GM12878 (cell line): Measurements from ENCODE around the gene PPOX. TPM values are rescaled to one million over a fixed set of nuclear protein-coding genes. Genes with fewer than 3 reads are reported as not detected.

Source experiments
- ATAC-seq: fragments of 200-7000 bp; cut with Tn5 transposase; 3 replicates; pipeline ENCODE4 v1.9.1; 2020; ENCODE audit warnings: mild to moderate bottlenecking, moderate library complexity
- BruUV-seq: library from RNA; stranded (reverse); fragments of 400-500 nt; replicated peaks from 2 replicates; lab custom pipeline; 2021; lab: Mats Ljungman, UMichigan
- CTCF ChIA-PET: fragments of 300-600 bp; sonication (Branson Sonifier 250); formaldehyde crosslinking; extraction: SDS; loops from one replicate; lab custom pipeline; 2021; ENCODE audit warnings: inconsistent platforms; lab: Yijun Ruan, JAX
- POLR2A ChIA-PET: fragments of 350-600 bp; formaldehyde crosslinking; extraction: SDS; loops from one replicate; lab custom pipeline; 2021; ENCODE audit warnings: inconsistent platforms; lab: Charles Lee
- RAD21 ChIA-PET: fragments of 300-600 bp; sonication (Branson Sonifier 250); formaldehyde crosslinking; loops from one replicate; lab custom pipeline; 2023; ENCODE audit warnings: antibody characterized with exemption; ENCODE audit not compliant: unreplicated experiment; lab: Charles Lee
- SMC1A ChIA-PET: fragments of 300-600 bp; sonication (Branson Sonifier 250); formaldehyde crosslinking; loops from one replicate; lab custom pipeline; 2023; ENCODE audit not compliant: unreplicated experiment, uncharacterized antibody; lab: Charles Lee
- DNase-seq: peaks from one replicate; pipeline ENCODE4 v3.0.0-alpha.2; 2011; ENCODE audit warnings: low read depth, low spot score
- FAIRE-seq: peaks from 3 replicates; lab custom pipeline; 2011; peaks lifted over from hg19 to GRCh38; lab: Jason Lieb, UNC
- H2AFZ ChIP-seq: 2 replicates; pipeline ENCODE4 v1.6.0; 2011; ENCODE audit warnings: low read depth, low read length, control low read depth; ENCODE audit not compliant: control insufficient read depth
- H3K27ac ChIP-seq: 2 replicates; pipeline ENCODE4 v1.5.1; 2011; ENCODE audit warnings: control low read depth; ENCODE audit not compliant: control insufficient read depth, insufficient read depth
- H3K27me3 ChIP-seq, 2 experiments: replicated peaks in 1 of 2; 2 replicates each; pipeline versions ENCODE4 v1.6.0 to v1.6.1; 2011; ENCODE audit warnings: low read length in 1 of 2; ENCODE audit not compliant: control insufficient read depth in 2 of 2, insufficient read depth in 2 of 2
- H3K36me3 ChIP-seq, 2 experiments: 2 replicates each; pipeline ENCODE4 v1.5.1; 2011; ENCODE audit warnings: low read length in 1 of 2; ENCODE audit not compliant: control insufficient read depth in 2 of 2, insufficient read depth in 2 of 2
- H3K4me1 ChIP-seq: 2 replicates; pipeline ENCODE4 v1.6.1; 2011; ENCODE audit warnings: mild to moderate bottlenecking, low read length, moderate library complexity, mixed read lengths; ENCODE audit not compliant: control insufficient read depth, insufficient read depth
- H3K4me2 ChIP-seq: 2 replicates; pipeline ENCODE4 v1.6.0; 2011; ENCODE audit warnings: control low read depth; ENCODE audit not compliant: control insufficient read depth, insufficient read depth
- H3K4me3 ChIP-seq: fragments of 200-600 bp; sonication (generic); 2 replicates; pipeline ENCODE4 v1.5.1; 2016
- H3K79me2 ChIP-seq: 2 replicates; pipeline ENCODE4 v1.6.0; 2011; ENCODE audit warnings: low read length; ENCODE audit not compliant: control insufficient read depth, insufficient read depth
- H3K9ac ChIP-seq: 2 replicates; pipeline ENCODE4 v1.8.0; 2011; ENCODE audit warnings: low read length, control low read depth, mixed read lengths; ENCODE audit not compliant: control insufficient read depth, insufficient read depth
- H3K9me3 ChIP-seq: replicated peaks from 3 replicates; pipeline ENCODE4 v1.5.1; 2011; ENCODE audit warnings: mild to moderate bottlenecking, low read length; ENCODE audit not compliant: control insufficient read depth, insufficient read depth
- H4K20me1 ChIP-seq: 2 replicates; pipeline ENCODE4 v1.6.0; 2011; ENCODE audit not compliant: control insufficient read depth, insufficient read depth
- ATF7 ChIP-seq: fragments of 450-650 bp; IDR thresholded peaks from 2 replicates; pipeline ENCODE4 v1.6.1; 2016; ENCODE audit warnings: low read depth, mild to moderate bottlenecking
- BACH1 ChIP-seq: fragments of 450-650 bp; IDR thresholded peaks from 2 replicates; pipeline ENCODE4 v1.6.1; 2017; ENCODE audit warnings: mild to moderate bottlenecking, borderline replicate concordance
- BRCA1 ChIP-seq: IDR thresholded peaks from 2 replicates; pipeline ENCODE4 v1.6.1; 2011; ENCODE audit warnings: low read depth, low read length, improper control_type of control experiment
- CBX5 ChIP-seq: sonication (generic); IDR thresholded peaks from 2 replicates; pipeline ENCODE4 v1.6.1; 2016; ENCODE audit warnings: low read depth, moderate library complexity, mild to moderate bottlenecking, inconsistent platforms
- CHD4 ChIP-seq: fragments of 200-600 bp; sonication (generic); IDR thresholded peaks from 2 replicates; pipeline ENCODE4 v1.6.1; 2016; ENCODE audit warnings: mild to moderate bottlenecking
- EP300 ChIP-seq, 2 experiments: fragments of 150-350 bp in 1 of 2; IDR thresholded peaks; 2 replicates each; pipeline ENCODE4 v1.6.1; 2011 to 2012; ENCODE audit warnings: low read depth in 2 of 2, low read length in 2 of 2, borderline replicate concordance in 1 of 2, improper control_type of control experiment in 1 of 2, inconsistent platforms in 1 of 2; ENCODE audit not compliant: control insufficient read depth in 1 of 2
- FOXM1 ChIP-seq: IDR thresholded peaks from 2 replicates; pipeline ENCODE4 v1.6.1; 2012; ENCODE audit warnings: low read depth, mild to moderate bottlenecking, inconsistent platforms, low read length, moderate library complexity
- RBBP5 ChIP-seq: fragments of 200-600 bp; sonication (generic); conservative IDR thresholded peaks from 2 replicates; pipeline ENCODE4 v1.6.1; 2016
- RCOR1 ChIP-seq: conservative IDR thresholded peaks from 2 replicates; pipeline ENCODE4 v1.6.1; 2012; ENCODE audit warnings: low read depth, low read length, improper control_type of control experiment
- SMAD5 ChIP-seq: IDR thresholded peaks from 2 replicates; pipeline ENCODE4 v1.6.1; 2016; ENCODE audit warnings: antibody characterized with exemption, low read depth
- SUZ12 ChIP-seq: fragments of 200-600 bp; sonication (generic); IDR thresholded peaks from one replicate; pipeline ENCODE4 v1.6.1; 2018; ENCODE audit warnings: antibody characterized with exemption, mild to moderate bottlenecking; ENCODE audit not compliant: unreplicated experiment
- WGBS: methylation state at CpG from one replicate; pipeline ENCODE4 v1.1.6; 2016; ENCODE audit warnings: low lambda C conversion rate; ENCODE audit not compliant: insufficient replicate concordance, insufficient coverage; ENCODE audit errors: missing lambda C conversion rate; 5-methylcytosine and 5-hydroxymethylcytosine counted together
- in situ Hi-C: fragments of 300-500 bp; cut with MboI; formaldehyde crosslinking; loops from 9 replicates; pipeline ENCODE4 v1.14.3; 2018; ENCODE audit warnings: mixed read lengths
- intact Hi-C: fragments of 100-400 bp; cut with micrococcal nuclease; formaldehyde crosslinking; loops from one replicate; pipeline ENCODE4 v1.14.2; 2022; ENCODE audit not compliant: unreplicated experiment
- polyA plus RNA-seq, 11 experiments: library from polyadenylated mRNA; depleted of rRNA in 4 of 11; unstranded in 6 of 11; stranded (reverse) in 5 of 11; fragments of >200 nt; fragmentation: Nextera tagmentation in 4 of 11; fragmentation: Illumina TruSeq in 1 of 11; extraction: Ambion mirVana in 4 of 11; extraction: Trizol in 1 of 11; gene quantifications; 1 replicate in 1 of 11; 2 replicates in 10 of 11; pipeline versions ENCODE4 v1.2.1 to v1.2.3, GENCODE V29; 2011 to 2016; ENCODE audit warnings: inconsistent platforms in 2 of 11, missing spikeins in 2 of 11, low read depth in 1 of 11
- total RNA-seq, 4 experiments: library from RNA; depleted of rRNA in 3 of 4; stranded (reverse); fragments of >200 nt in 3 of 4; fragmentation: Illumina TruSeq in 1 of 4; extraction: Trizol in 1 of 4; gene quantifications; 2 replicates each; pipeline versions ENCODE4 v1.2.1 to v1.2.3, GENCODE V29; 2013 to 2021
- TF ChIP-seq, protein P1 (sequence below): IDR thresholded peaks from 2 replicates; pipeline ENCODE4 v1.6.1; 2011; ENCODE audit warnings: borderline replicate concordance, low read depth, mild to moderate bottlenecking, moderate library complexity, mixed read lengths, low read length; ENCODE audit not compliant: insufficient read depth; ENCODE audit errors: extremely low read length
- TF ChIP-seq, protein P2 (sequence below): IDR thresholded peaks from 2 replicates; pipeline ENCODE4 v1.6.1; 2012; ENCODE audit warnings: low read depth, low read length, improper control_type of control experiment
- TF ChIP-seq, protein P3 (sequence below): fragments of 450-650 bp; IDR thresholded peaks from 2 replicates; pipeline ENCODE4 v1.6.1; 2018; ENCODE audit warnings: borderline replicate concordance, mild to moderate bottlenecking; ENCODE audit not compliant: partially characterized antibody
- TF ChIP-seq, protein P4 (sequence below): IDR thresholded peaks from 2 replicates; pipeline ENCODE4 v1.6.1; 2012; ENCODE audit warnings: low read depth, low read length, improper control_type of control experiment

The PPOX gene
- total and polyA plus RNA-seq, 10 of the 15 experiments (the other 5 are each of a cell fraction or from before 2014, with no cell fraction given) = 8.9 to 31.5 (median 20.3) TPM

DNA sequence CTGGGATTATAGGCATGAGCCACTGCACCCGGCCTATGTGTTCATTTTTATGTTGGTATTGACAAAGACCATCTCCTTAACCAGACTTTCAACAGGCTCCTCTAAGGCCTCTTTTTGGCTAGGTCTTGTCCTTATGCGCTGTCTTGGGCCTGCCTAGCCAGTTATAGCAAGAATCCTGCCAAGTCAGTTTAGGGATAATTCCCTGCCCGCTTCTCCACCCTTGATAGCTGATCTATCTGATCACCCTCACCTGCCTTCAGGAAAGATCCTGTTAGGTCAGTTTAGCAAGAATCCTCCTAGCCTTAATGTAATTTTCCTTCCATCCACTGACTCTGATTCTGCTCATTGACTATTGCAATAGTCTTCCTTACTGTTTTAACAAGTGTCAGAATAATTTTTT lies 13.5 kb downstream of the PPOX start:
- 80% methylated on average over 3 of the region's 3 CpGs for WGBS
- Histone ChIP-seq H3K4me1 (peaks cover 53% of the 10 kb centered on the region), H3K9me3 (no peaks in the 10 kb centered on the region), H2AFZ (no peak overlapping the region), H3K36me3 (peaks cover 0 to 8% of the 10 kb centered on the region in 2 experiments; a peak in 3 of 4 replicates), H3K4me3 (no peak overlapping the region), H3K27me3 (no peaks in the 10 kb centered on the region), H3K79me2 (peaks cover 34% of the 10 kb centered on the region), H4K20me1 (no peaks in the 10 kb centered on the region), H3K27ac (no peak overlapping the region), H3K4me2 (no peak overlapping the region)
- DNase-seq = no peak
- ATAC-seq = no peak
- BruUV-seq = no TSS peak
- FAIRE-seq = no peak
- in situ Hi-C loops (no loop called here), intact Hi-C loops (no loop called here)
- CTCF ChIA-PET = interaction anchor here (1.4 to 5.6 kb wide), 10 partner anchors 14 to 207 kb away, joined by 3 to 74 read pairs (median 18); partner anchors contain the start of genes PPOX and TOMM40L
- SMC1A ChIA-PET = interaction anchor here (0.7 to 5.6 kb wide), 8 partner anchors 12 to 202 kb away, joined by 3 to 50 read pairs (median 4); partner anchors contain the start of genes APOA2, NDUFS2, PPOX and TOMM40L
- RAD21 ChIA-PET = interaction anchor here (2.9 kb wide), 1 partner anchor 46 kb away, joined by 24 read pairs; the partner anchor contains the start of gene TOMM40L
- POLR2A ChIA-PET = no interaction called here
- TF ChIP-seq RBBP5 (no peak), EP300 (IDR thresholded peaks at IDR 0.05; ENCODE audit: borderline replicate concordance in 1 of 2, control insufficient read depth in 1 of 2, low read depth in 2 of 2, low read length in 2 of 2) (no peak), BRCA1 (no peak), ATF7 (no peak), FOXM1 (no peak), SMAD5 (no peak), CBX5 (no peak), RCOR1 (no peak), CHD4 (no peak), SUZ12 (no peak), BACH1 (no peak)
- TF ChIP-seq, protein P1, sequence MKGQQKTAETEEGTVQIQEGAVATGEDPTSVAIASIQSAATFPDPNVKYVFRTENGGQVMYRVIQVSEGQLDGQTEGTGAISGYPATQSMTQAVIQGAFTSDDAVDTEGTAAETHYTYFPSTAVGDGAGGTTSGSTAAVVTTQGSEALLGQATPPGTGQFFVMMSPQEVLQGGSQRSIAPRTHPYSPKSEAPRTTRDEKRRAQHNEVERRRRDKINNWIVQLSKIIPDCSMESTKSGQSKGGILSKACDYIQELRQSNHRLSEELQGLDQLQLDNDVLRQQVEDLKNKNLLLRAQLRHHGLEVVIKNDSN = no peak
- TF ChIP-seq, protein P2, sequence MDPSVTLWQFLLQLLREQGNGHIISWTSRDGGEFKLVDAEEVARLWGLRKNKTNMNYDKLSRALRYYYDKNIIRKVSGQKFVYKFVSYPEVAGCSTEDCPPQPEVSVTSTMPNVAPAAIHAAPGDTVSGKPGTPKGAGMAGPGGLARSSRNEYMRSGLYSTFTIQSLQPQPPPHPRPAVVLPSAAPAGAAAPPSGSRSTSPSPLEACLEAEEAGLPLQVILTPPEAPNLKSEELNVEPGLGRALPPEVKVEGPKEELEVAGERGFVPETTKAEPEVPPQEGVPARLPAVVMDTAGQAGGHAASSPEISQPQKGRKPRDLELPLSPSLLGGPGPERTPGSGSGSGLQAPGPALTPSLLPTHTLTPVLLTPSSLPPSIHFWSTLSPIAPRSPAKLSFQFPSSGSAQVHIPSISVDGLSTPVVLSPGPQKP = no peak
- TF ChIP-seq, protein P3, sequence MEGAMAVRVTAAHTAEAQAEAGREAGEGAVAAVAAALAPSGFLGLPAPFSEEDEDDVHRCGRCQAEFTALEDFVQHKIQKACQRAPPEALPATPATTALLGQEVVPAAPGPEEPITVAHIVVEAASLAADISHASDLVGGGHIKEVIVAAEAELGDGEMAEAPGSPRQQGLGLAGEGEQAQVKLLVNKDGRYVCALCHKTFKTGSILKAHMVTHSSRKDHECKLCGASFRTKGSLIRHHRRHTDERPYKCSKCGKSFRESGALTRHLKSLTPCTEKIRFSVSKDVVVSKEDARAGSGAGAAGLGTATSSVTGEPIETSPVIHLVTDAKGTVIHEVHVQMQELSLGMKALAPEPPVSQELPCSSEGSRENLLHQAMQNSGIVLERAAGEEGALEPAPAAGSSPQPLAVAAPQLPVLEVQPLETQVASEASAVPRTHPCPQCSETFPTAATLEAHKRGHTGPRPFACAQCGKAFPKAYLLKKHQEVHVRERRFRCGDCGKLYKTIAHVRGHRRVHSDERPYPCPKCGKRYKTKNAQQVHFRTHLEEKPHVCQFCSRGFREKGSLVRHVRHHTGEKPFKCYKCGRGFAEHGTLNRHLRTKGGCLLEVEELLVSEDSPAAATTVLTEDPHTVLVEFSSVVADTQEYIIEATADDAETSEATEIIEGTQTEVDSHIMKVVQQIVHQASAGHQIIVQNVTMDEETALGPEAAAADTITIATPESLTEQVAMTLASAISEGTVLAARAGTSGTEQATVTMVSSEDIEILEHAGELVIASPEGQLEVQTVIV = no peak
- TF ChIP-seq, protein P4, sequence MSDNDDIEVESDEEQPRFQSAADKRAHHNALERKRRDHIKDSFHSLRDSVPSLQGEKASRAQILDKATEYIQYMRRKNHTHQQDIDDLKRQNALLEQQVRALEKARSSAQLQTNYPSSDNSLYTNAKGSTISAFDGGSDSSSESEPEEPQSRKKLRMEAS = no peak
- TF ChIP-seq, all 136 proteins: peak for 0
- H3K9ac ChIP-seq = no peak overlapping the region
